Superior temporal gyrus (tissue), 1 donor: Measurements from ENCODE around the gene BRD1.
"Not testable (repeated sequence)": the region's sequence is repeated elsewhere in the genome, so short reads cannot be mapped to it uniquely, and the experiment has no call there.

Source experiments
- DNase-seq: peaks from one replicate; pipeline ENCODE4 v3.0.0-alpha.2; 2016; ENCODE audit errors: extremely low spot score

The BRD1 gene

GRCh38 chr22:49826603-49827270, 936 bp downstream of the BRD1 start:
- no peak for DNase-seq

- no peak for DNase-seq
These were observed 1.6 kb downstream of the BRD1 start for GRCh38 chr22:49825944-49826602.

GRCh38 chr22:49825436-49825835, 2.2 kb downstream of the BRD1 start:
- DNase-seq, result no peak

GRCh38 chr22:49824936-49825335, 2.7 kb downstream of the BRD1 start:
- DNase-seq, result no peak

GRCh38 chr22:49824185-49824925, 3.3 kb downstream of the BRD1 start:
- no peak for DNase-seq

GRCh38 chr22:49823289-49824045, 4.2 kb downstream of the BRD1 start:
- no peak for DNase-seq

GRCh38 chr22:49821741-49822140, 5.9 kb downstream of the BRD1 start:
- not testable (repeated sequence) for DNase-seq

GRCh38 chr22:49820984-49821383, 6.7 kb downstream of the BRD1 start:
- no peak for DNase-seq

GRCh38 chr22:49817359-49817758, 10.3 kb downstream of the BRD1 start:
- DNase-seq, result no peak

- DNase-seq, result no peak
These were observed 12.0 kb downstream of the BRD1 start for GRCh38 chr22:49815641-49816091.

GRCh38 chr22:49814856-49815255, 12.8 kb downstream of the BRD1 start:
- DNase-seq, result no peak

GRCh38 chr22:49814164-49814686, 13.4 kb downstream of the BRD1 start:
- no peak for DNase-seq

- no peak for DNase-seq
These were observed 14.8 kb downstream of the BRD1 start for GRCh38 chr22:49812838-49813237.

GRCh38 chr22:49811020-49811791, 16.5 kb downstream of the BRD1 start:
- DNase-seq, result no peak

GRCh38 chr22:49810363-49811019, 17.2 kb downstream of the BRD1 start:
- DNase-seq, result no peak

GRCh38 chr22:49807780-49808708, 19.6 kb downstream of the BRD1 start:
- DNase-seq, result no peak

- no peak for DNase-seq
These were observed 20.5 kb downstream of the BRD1 start for GRCh38 chr22:49807129-49807528.

GRCh38 chr22:49803737-49804375, 23.8 kb downstream of the BRD1 start:
- no peak for DNase-seq

- no peak for DNase-seq
These were observed 24.5 kb downstream of the BRD1 start for GRCh38 chr22:49803134-49803533.
